Esophagus squamous epithelium (tissue), 4 donors: ENCODE data around the gene BNC2.

Experiments used
- CTCF ChIP-seq, 6 experiments: fragments of 450-650 bp in 4 of 6; fragments of 200-600 bp in 2 of 6; sonication (generic) in 2 of 6; IDR thresholded peaks; one replicate each; pipeline ENCODE4 v1.5.1; 2016 to 2019; ENCODE audit warnings: antibody characterized with exemption in 6 of 6, mild to moderate bottlenecking in 4 of 6, moderate library complexity in 4 of 6
- POLR2A ChIP-seq, 4 donors: fragments of 450-650 bp; IDR thresholded peaks; one replicate each; pipeline ENCODE4 v1.6.1; 2017; ENCODE audit warnings: antibody characterized with exemption in 4 of 4, mild to moderate bottlenecking in 4 of 4, moderate library complexity in 3 of 4

GRCh38 chr9:16701347-16701746 lies 169.1 kb downstream of the BNC2 start:
- TF ChIP-seq CTCF (IDR thresholded peaks at IDR 0.05) (no peak), POLR2A (IDR thresholded peaks at IDR 0.05) (no peak)
